GM18499 (cell line): ENCODE data around the gene AFTPH.

Experiments used
- ATAC-seq: cut with Tn5 transposase; IDR thresholded peaks from one replicate; pipeline ENCODE4 v1.9.1; 2021; ENCODE audit warnings: moderate number of reproducible peaks; ENCODE audit not compliant: insufficient read depth, unreplicated experiment

The AFTPH gene

GRCh38 chr2:64537991-64538390 is 13.9 kb downstream of the AFTPH start:
- no peak for ATAC-seq

- no peak for ATAC-seq
Observed at GRCh38 chr2:64538764-64539433, 14.8 kb downstream of the AFTPH start.

- no peak for ATAC-seq
Observed at GRCh38 chr2:64540615-64541014, 16.5 kb downstream of the AFTPH start.

GRCh38 chr2:64541547-64541946 is 17.4 kb downstream of the AFTPH start:
- no peak for ATAC-seq

- ATAC-seq = no peak
Observed at GRCh38 chr2:64542071-64543007, 18.2 kb downstream of the AFTPH start.

GRCh38 chr2:64543008-64543697 is 19.0 kb downstream of the AFTPH start:
- ATAC-seq = no peak

GRCh38 chr2:64548761-64549160 is 24.6 kb downstream of the AFTPH start:
- no peak for ATAC-seq

- no peak for ATAC-seq
Observed at GRCh38 chr2:64550042-64550441, 25.9 kb downstream of the AFTPH start.

- no peak for ATAC-seq
Observed at GRCh38 chr2:64551851-64552250, 27.7 kb downstream of the AFTPH start.

GRCh38 chr2:64554117-64554516 is 30.0 kb downstream of the AFTPH start:
- ATAC-seq = no peak

- no peak for ATAC-seq
Observed at GRCh38 chr2:64558445-64559081, 34.4 kb downstream of the AFTPH start.

GRCh38 chr2:64562148-64562784 is 38.1 kb downstream of the AFTPH start:
- ATAC-seq = no peak

- no peak for ATAC-seq
Observed at GRCh38 chr2:64563436-64563938, 39.4 kb downstream of the AFTPH start.

GRCh38 chr2:64565949-64566710 is 42.0 kb downstream of the AFTPH start:
- no peak for ATAC-seq

GRCh38 chr2:64567473-64567872 is 43.3 kb downstream of the AFTPH start:
- no peak for ATAC-seq

- ATAC-seq = no peak
Observed at GRCh38 chr2:64568836-64569235, 44.7 kb downstream of the AFTPH start.

- no peak for ATAC-seq
Observed at GRCh38 chr2:64574871-64575270, 50.7 kb downstream of the AFTPH start.

- ATAC-seq = no peak
Observed at GRCh38 chr2:64581018-64581417, 56.9 kb downstream of the AFTPH start.
